Liver (tissue), 9 donors: ENCODE results near the gene ASIC5. TPM values are rescaled to one million over a fixed set of nuclear protein-coding genes. Genes with fewer than 3 reads are reported as not detected.

Experiments
- DNase-seq: peaks from one replicate; pipeline ENCODE4 v3.0.0-alpha.2; 2017; ENCODE audit warnings: low spot score
- H3K27ac ChIP-seq, 2 donors: one replicate each; pipeline ENCODE4 v1.7.0; 2013; ENCODE audit warnings: inconsistent platforms in 2 of 2, low read length in 2 of 2, control low read depth in 1 of 2, low read depth in 1 of 2, mild to moderate bottlenecking in 1 of 2
- H3K27me3 ChIP-seq, 4 donors: one replicate each; pipeline versions ENCODE4 v1.6.1 to v1.7.0; 2013; ENCODE audit warnings: low read length in 3 of 4, inconsistent platforms in 1 of 4, mild to moderate bottlenecking in 1 of 4, moderate library complexity in 1 of 4; ENCODE audit not compliant: control insufficient read depth in 4 of 4, insufficient read depth in 4 of 4
- H3K36me3 ChIP-seq, 4 donors: one replicate each; pipeline versions ENCODE4 v1.6.1 to v1.7.0; 2013; ENCODE audit warnings: low read length in 3 of 4, mild to moderate bottlenecking in 3 of 4, low read depth in 1 of 4, moderate library complexity in 1 of 4; ENCODE audit not compliant: control insufficient read depth in 4 of 4, insufficient read depth in 3 of 4
- H3K4me1 ChIP-seq, 4 donors: one replicate each; pipeline versions ENCODE4 v1.6.1 to v1.7.0; 2013; ENCODE audit warnings: low read length in 3 of 4, mild to moderate bottlenecking in 3 of 4, moderate library complexity in 1 of 4; ENCODE audit not compliant: control insufficient read depth in 4 of 4, insufficient read depth in 4 of 4
- H3K4me3 ChIP-seq, 3 donors: one replicate each; pipeline versions ENCODE4 v1.6.1 to v1.7.0; 2013; ENCODE audit warnings: low read length in 3 of 3, control low read depth in 1 of 3, low read depth in 1 of 3, mild to moderate bottlenecking in 1 of 3
- H3K9ac ChIP-seq, 2 donors: one replicate each; pipeline ENCODE4 v1.7.0; 2013; ENCODE audit warnings: low read length in 2 of 2, mild to moderate bottlenecking in 2 of 2, moderate library complexity in 2 of 2, control low read depth in 1 of 2, low read depth in 1 of 2
- H3K9me3 ChIP-seq, 4 donors: one replicate each; pipeline versions ENCODE4 v1.6.1 to v1.7.0; 2013; ENCODE audit warnings: low read length in 3 of 4; ENCODE audit not compliant: control insufficient read depth in 4 of 4
- EGR1 ChIP-seq, 2 donors: IDR thresholded peaks; 2 replicates each; pipeline ENCODE4 v1.6.1; 2016 to 2018; ENCODE audit warnings: antibody characterized with exemption in 2 of 2, low read depth in 2 of 2
- FOXA1 ChIP-seq: IDR thresholded peaks from 2 replicates; pipeline ENCODE4 v1.6.1; 2016; ENCODE audit warnings: antibody characterized with exemption
- FOXA2 ChIP-seq: IDR thresholded peaks from 2 replicates; pipeline ENCODE4 v1.6.1; 2016; ENCODE audit warnings: antibody characterized with exemption
- GABPA ChIP-seq, 2 donors: IDR thresholded peaks in 1 of 2; conservative IDR thresholded peaks in 1 of 2; 2 replicates each; pipeline ENCODE4 v1.6.1; 2016; ENCODE audit warnings: antibody characterized with exemption in 2 of 2, mild to moderate bottlenecking in 1 of 2, moderate library complexity in 1 of 2
- HNF4A ChIP-seq, 2 donors: conservative IDR thresholded peaks; 2 replicates each; pipeline ENCODE4 v1.6.1; 2016; ENCODE audit warnings: antibody characterized with exemption in 2 of 2, mild to moderate bottlenecking in 2 of 2
- HNF4G ChIP-seq: IDR thresholded peaks from 2 replicates; pipeline ENCODE4 v1.6.1; 2016; ENCODE audit warnings: antibody characterized with exemption
- JUND ChIP-seq, 2 donors: IDR thresholded peaks; 2 replicates each; pipeline ENCODE4 v1.6.1; 2016; ENCODE audit warnings: antibody characterized with exemption in 2 of 2
- NR2F2 ChIP-seq: IDR thresholded peaks from 2 replicates; pipeline ENCODE4 v1.6.1; 2016; ENCODE audit warnings: antibody characterized with exemption
- RAD21 ChIP-seq, 2 donors: IDR thresholded peaks; 2 replicates each; pipeline ENCODE4 v1.6.1; 2016; ENCODE audit warnings: antibody characterized with exemption in 2 of 2, mild to moderate bottlenecking in 2 of 2
- RXRA ChIP-seq, 2 donors: IDR thresholded peaks; 2 replicates each; pipeline ENCODE4 v1.6.1; 2017 to 2018; ENCODE audit warnings: antibody characterized with exemption in 2 of 2, mild to moderate bottlenecking in 1 of 2
- SP1 ChIP-seq: IDR thresholded peaks from 2 replicates; pipeline ENCODE4 v1.6.1; 2018; ENCODE audit warnings: antibody characterized with exemption, mild to moderate bottlenecking
- TAF1 ChIP-seq: conservative IDR thresholded peaks from 2 replicates; pipeline ENCODE4 v1.6.1; 2016; ENCODE audit warnings: antibody characterized with exemption, mild to moderate bottlenecking
- YY1 ChIP-seq: IDR thresholded peaks from 2 replicates; pipeline ENCODE4 v1.6.1; 2016; ENCODE audit warnings: antibody characterized with exemption, mild to moderate bottlenecking
- WGBS: extraction: QIAGEN DNeasy Blood & Tissue Kit; methylation state at CpG from one replicate; pipeline ENCODE4 v1.1.7; 2013; 5-methylcytosine and 5-hydroxymethylcytosine counted together
- polyA plus RNA-seq, 2 donors: library from polyadenylated mRNA; stranded (reverse) in 1 of 2; unstranded in 1 of 2; fragments of 200-250 nt in 1 of 2; fragments of >200 nt in 1 of 2; fragmentation: Nextera tagmentation in 1 of 2; extraction: Ambion mirVana in 1 of 2; gene quantifications; one replicate each; pipeline versions ENCODE4 v1.2.1 to v1.2.3, GENCODE V29; 2013 to 2015
- total RNA-seq, 2 donors: library from RNA; depleted of rRNA; stranded (reverse); fragments of >200 nt; gene quantifications; one replicate each; pipeline ENCODE4 v1.2.3, GENCODE V29; 2014
- TF ChIP-seq, protein P1 (sequence below): IDR thresholded peaks from 2 replicates; pipeline ENCODE4 v1.6.1; 2016; ENCODE audit warnings: antibody characterized with exemption
- TF ChIP-seq, protein P2 (sequence below): IDR thresholded peaks from 2 replicates; pipeline ENCODE4 v1.6.1; 2016; ENCODE audit warnings: antibody characterized with exemption, mild to moderate bottlenecking
- TF ChIP-seq, protein P3 (sequence below): IDR thresholded peaks from 2 replicates; pipeline ENCODE4 v1.6.1; 2016; ENCODE audit warnings: antibody characterized with exemption
- TF ChIP-seq, protein P4 (sequence below): fragments of 150-350 bp; IDR thresholded peaks from 2 replicates; pipeline ENCODE4 v1.5.1; 2017; ENCODE audit warnings: improper control_type of control experiment, low read depth, low read length; ENCODE audit not compliant: missing input control
- TF ChIP-seq, protein P5 (sequence below): IDR thresholded peaks from 2 replicates; pipeline ENCODE4 v1.6.1; 2016; ENCODE audit warnings: antibody characterized with exemption
- donor health status: healthy.
- donor health status: healthy.
- donor health status: healthy.
- donor health status: healthy.
- donor health status: healthy.

ASIC5 gene
- total and polyA plus RNA-seq, 4 donors, result not detected

DNA sequence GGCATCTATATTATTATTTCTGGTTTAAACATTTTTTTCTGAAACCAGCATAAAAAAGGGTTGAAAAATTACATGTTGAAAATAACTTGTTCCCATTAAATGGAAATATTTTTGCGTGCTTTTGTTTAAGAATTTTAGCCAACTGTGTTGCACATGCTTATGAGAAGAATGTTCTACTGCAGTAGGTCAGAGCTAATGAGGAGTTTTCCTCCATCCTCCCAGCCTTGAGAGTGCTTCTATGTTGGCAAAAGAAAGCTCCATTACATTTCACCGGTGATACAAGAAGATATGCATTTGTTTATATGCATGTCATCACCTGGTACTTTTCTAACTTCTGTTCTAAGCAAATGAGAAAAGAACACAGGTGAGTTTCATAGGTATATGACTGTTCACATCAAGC is 23.9 kb upstream of the ASIC5 start:
- H3K27ac ChIP-seq, result peak overlapping the region; percentile 58 to 60
- H3K4me3 ChIP-seq, result no peak overlapping the region
- no peak overlapping the region for H3K9ac ChIP-seq
- H3K4me1 ChIP-seq, result peaks cover 1 to 31% (median 15%) of the 10 kb centered on the region in 4 donors
- no peaks in the 10 kb centered on the region for H3K27me3 ChIP-seq
- no peak for DNase-seq
- 87% methylated on average over 2 of the region's 2 CpGs for WGBS
- H3K9me3 ChIP-seq, result no peaks in the 10 kb centered on the region
- TF ChIP-seq EGR1 (IDR thresholded peaks at IDR 0.05; ENCODE audit: low read depth in 2 of 2) (no peak), RAD21 (IDR thresholded peaks at IDR 0.05) (no peak), HNF4G (no peak), YY1 (no peak), FOXA1 (no peak), NR2F2 (no peak), JUND (IDR thresholded peaks at IDR 0.05) (no peak)
- TF ChIP-seq, protein P1, sequence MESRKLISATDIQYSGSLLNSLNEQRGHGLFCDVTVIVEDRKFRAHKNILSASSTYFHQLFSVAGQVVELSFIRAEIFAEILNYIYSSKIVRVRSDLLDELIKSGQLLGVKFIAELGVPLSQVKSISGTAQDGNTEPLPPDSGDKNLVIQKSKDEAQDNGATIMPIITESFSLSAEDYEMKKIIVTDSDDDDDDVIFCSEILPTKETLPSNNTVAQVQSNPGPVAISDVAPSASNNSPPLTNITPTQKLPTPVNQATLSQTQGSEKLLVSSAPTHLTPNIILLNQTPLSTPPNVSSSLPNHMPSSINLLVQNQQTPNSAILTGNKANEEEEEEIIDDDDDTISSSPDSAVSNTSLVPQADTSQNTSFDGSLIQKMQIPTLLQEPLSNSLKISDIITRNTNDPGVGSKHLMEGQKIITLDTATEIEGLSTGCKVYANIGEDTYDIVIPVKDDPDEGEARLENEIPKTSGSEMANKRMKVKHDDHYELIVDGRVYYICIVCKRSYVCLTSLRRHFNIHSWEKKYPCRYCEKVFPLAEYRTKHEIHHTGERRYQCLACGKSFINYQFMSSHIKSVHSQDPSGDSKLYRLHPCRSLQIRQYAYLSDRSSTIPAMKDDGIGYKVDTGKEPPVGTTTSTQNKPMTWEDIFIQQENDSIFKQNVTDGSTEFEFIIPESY, result no peak
- TF ChIP-seq, protein P2, sequence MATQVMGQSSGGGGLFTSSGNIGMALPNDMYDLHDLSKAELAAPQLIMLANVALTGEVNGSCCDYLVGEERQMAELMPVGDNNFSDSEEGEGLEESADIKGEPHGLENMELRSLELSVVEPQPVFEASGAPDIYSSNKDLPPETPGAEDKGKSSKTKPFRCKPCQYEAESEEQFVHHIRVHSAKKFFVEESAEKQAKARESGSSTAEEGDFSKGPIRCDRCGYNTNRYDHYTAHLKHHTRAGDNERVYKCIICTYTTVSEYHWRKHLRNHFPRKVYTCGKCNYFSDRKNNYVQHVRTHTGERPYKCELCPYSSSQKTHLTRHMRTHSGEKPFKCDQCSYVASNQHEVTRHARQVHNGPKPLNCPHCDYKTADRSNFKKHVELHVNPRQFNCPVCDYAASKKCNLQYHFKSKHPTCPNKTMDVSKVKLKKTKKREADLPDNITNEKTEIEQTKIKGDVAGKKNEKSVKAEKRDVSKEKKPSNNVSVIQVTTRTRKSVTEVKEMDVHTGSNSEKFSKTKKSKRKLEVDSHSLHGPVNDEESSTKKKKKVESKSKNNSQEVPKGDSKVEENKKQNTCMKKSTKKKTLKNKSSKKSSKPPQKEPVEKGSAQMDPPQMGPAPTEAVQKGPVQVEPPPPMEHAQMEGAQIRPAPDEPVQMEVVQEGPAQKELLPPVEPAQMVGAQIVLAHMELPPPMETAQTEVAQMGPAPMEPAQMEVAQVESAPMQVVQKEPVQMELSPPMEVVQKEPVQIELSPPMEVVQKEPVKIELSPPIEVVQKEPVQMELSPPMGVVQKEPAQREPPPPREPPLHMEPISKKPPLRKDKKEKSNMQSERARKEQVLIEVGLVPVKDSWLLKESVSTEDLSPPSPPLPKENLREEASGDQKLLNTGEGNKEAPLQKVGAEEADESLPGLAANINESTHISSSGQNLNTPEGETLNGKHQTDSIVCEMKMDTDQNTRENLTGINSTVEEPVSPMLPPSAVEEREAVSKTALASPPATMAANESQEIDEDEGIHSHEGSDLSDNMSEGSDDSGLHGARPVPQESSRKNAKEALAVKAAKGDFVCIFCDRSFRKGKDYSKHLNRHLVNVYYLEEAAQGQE, result no peak
- TF ChIP-seq, protein P3, sequence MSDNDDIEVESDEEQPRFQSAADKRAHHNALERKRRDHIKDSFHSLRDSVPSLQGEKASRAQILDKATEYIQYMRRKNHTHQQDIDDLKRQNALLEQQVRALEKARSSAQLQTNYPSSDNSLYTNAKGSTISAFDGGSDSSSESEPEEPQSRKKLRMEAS, result no peak
- no peaks in the 10 kb centered on the region for H3K36me3 ChIP-seq

DNA sequence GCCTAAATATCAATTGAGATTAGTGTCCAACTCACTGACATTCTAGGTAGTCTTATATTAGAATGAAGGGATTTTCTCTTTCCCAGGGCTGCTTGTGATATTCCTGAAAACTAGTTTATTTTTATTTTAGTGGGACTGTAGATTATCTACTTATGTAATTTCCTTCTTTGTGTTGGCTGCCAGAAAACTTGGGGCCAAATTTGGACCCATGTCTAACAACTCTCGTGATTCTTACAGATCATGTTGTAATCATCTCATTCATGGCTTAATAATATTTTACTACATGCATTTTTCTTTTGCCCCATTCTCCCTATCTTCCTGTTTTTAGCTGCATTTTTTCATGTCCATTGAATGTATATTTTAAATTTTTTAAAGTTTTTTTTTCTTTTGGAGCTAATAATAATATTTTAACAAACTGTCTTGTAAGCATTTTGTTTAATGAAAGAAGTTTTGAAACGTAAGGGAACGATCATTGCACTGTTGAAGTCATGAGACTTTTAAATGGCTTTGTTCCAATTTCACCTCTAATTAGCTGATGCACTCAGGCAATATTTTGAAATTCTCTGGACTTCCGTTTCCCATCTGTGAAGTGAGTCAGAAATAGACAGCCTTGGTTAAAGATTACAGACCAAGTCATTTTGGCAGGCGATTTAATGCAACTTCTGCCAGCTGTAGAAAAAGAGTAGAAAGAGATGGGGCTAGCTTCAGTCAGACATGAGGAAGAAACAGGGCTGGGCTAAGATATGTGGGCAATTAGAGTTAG is 23.1 kb upstream of the ASIC5 start:
- H3K27ac ChIP-seq, result peak overlapping the region; percentile 75 to 81
- peaks cover 3 to 38% (median 21%) of the 10 kb centered on the region in 4 donors for H3K4me1 ChIP-seq
- no peak for DNase-seq
- no peaks in the 10 kb centered on the region for H3K9me3 ChIP-seq
- no peaks in the 10 kb centered on the region for H3K27me3 ChIP-seq
- no peaks in the 10 kb centered on the region for H3K36me3 ChIP-seq
- H3K4me3 ChIP-seq, result no peak overlapping the region
- peak overlapping the region in 1 of 2 donors; percentile 30 for H3K9ac ChIP-seq
- WGBS, result 13% methylated on average over 5 of the region's 5 CpGs
- TF ChIP-seq, protein P4, sequence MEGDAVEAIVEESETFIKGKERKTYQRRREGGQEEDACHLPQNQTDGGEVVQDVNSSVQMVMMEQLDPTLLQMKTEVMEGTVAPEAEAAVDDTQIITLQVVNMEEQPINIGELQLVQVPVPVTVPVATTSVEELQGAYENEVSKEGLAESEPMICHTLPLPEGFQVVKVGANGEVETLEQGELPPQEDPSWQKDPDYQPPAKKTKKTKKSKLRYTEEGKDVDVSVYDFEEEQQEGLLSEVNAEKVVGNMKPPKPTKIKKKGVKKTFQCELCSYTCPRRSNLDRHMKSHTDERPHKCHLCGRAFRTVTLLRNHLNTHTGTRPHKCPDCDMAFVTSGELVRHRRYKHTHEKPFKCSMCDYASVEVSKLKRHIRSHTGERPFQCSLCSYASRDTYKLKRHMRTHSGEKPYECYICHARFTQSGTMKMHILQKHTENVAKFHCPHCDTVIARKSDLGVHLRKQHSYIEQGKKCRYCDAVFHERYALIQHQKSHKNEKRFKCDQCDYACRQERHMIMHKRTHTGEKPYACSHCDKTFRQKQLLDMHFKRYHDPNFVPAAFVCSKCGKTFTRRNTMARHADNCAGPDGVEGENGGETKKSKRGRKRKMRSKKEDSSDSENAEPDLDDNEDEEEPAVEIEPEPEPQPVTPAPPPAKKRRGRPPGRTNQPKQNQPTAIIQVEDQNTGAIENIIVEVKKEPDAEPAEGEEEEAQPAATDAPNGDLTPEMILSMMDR, result no peak
- no peak for TF ChIP-seq FOXA1
- peak; percentile 97 for TF ChIP-seq JUND (IDR thresholded peaks at IDR 0.05)
- TF ChIP-seq GABPA (IDR thresholded peaks at IDR 0.05 in 1 of 2, conservative IDR thresholded peaks at IDR 0.05 in 1 of 2), result peak; percentile 67 to 82
- TF ChIP-seq, protein P2, result peak; percentile 61
- peak; percentile 76 to 84 for TF ChIP-seq RXRA (IDR thresholded peaks at IDR 0.05)
- TF ChIP-seq TAF1, result peak; percentile 56
- TF ChIP-seq SP1, result peak; percentile 83
- TF ChIP-seq, protein P5, sequence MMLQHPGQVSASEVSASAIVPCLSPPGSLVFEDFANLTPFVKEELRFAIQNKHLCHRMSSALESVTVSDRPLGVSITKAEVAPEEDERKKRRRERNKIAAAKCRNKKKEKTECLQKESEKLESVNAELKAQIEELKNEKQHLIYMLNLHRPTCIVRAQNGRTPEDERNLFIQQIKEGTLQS, result peak; percentile 90
- TF ChIP-seq HNF4A (conservative IDR thresholded peaks at IDR 0.05), result peak; percentile 77 to 86
- TF ChIP-seq FOXA2, result no peak
- TF ChIP-seq, protein P3, result peak; percentile 90
